NCI-H446 treated with DMSO at 0.1 percent for 48 hours (cell line): Measurements from ENCODE around the gene HOXA7.

Source experiments
- DNase-seq: peaks from one replicate; lab custom pipeline; 2025; lab: John Stamatoyannopoulos, UW

HOXA7 gene

DNA sequence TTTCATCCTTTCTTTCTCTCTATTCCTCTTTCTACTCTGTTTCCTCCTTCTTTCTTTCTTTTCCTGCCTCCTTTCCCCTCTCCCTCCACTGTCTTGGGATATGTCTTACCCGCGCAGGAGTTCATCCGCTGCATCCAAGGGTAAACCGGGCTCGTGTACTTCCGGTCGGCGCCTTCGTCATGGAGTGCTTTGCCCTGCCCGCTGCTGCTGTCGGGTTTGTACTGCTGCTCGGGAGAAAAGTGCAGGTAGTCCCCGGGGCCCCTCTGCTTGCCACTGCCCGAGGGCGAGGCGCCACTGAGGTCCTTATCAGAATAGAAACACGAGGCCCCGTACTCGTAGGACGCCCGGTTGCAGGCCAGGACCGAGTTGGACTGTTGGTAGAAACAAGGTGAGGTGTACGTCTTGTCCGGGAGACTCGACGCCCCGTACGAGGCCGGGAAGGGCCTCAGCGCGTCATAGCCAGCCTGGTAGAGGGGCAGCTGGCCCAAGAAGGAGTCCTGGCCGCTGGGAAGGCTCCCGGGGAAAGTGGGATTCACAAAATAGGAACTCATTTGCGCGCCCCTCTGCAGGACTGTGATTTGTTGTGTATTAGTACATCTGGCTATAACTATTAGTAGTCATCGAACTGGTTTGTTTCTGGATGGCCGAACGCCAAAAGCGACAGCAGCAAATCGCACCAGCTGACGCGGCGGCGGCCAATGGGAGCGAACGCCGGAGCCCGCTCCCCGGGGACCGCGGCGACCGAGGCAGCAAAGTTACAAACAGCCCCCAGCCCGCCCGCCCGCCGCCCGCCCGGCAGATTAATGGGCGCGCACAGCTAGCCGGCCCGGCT, 9.1 kb downstream of the HOXA7 start, which contains the start of gene HOXA6:
HOXA6 (minus strand) TSS at position 576 of the 832 bp plus-strand sequence; CDS start at position 551, 25 bp downstream.
- no peak for DNase-seq

- DNase-seq, result no peak
These were observed 9.8 kb downstream of the HOXA7 start for GRCh38 chr7:27146491-27147198.

GRCh38 chr7:27145914-27146412, 10.5 kb downstream of the HOXA7 start:
- DNase-seq, result no peak

- DNase-seq, result no peak
These were observed 11.1 kb downstream of the HOXA7 start for GRCh38 chr7:27145165-27145913.

DNA sequence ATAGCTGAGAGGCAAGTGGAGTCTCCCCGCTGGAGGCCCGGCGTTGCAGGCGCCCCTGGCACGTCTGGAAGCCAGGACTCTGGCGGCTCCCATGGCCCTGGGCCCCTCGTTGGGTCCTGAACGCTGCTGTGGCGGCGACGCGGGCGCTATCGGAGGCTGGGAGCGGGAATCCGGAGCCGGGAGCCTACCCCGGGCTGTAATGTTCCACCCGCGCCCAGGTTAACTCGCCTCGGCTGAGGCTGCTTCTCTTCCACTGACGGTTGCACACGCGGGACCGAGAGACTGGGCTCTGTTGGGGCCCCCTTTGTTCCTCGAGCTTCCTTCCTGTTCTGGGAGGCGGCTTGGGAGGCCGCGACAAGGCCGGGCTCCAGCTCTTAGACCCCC, 11.7 kb downstream of the HOXA7 start:
- no peak for DNase-seq

- DNase-seq, result no peak
These were observed 12.3 kb downstream of the HOXA7 start for GRCh38 chr7:27143950-27144780.

GRCh38 chr7:27143023-27143949, 13.2 kb downstream of the HOXA7 start, which contains the start of gene HOXA5:
Gene HOXA5 (minus strand): TSS chr7:27143681. CDS start chr7:27143607, 74 bp downstream.
- no peak for DNase-seq

DNA sequence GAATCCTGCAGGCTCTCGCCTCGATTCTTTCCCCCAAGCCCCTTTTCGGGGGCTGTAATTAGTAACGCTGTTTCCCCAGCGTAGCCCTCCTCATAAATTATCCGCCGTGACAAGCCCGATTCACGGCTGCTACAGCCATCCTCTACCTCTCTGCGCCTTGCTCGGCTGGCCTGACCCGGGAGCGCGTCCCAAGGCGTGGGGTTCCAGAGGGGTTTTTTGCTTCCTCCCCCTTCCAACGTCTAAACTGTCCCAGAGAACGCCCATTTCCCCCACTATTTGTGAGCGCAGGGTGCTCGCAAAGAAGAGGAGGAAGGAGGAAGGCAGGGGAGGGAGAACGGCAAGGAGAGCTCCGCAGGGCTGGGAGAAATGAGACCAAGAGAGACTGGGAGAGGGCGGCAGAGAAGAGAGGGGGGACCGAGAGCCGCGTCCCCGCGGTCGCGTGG, 13.9 kb downstream of the HOXA7 start:
- no peak for DNase-seq

DNA sequence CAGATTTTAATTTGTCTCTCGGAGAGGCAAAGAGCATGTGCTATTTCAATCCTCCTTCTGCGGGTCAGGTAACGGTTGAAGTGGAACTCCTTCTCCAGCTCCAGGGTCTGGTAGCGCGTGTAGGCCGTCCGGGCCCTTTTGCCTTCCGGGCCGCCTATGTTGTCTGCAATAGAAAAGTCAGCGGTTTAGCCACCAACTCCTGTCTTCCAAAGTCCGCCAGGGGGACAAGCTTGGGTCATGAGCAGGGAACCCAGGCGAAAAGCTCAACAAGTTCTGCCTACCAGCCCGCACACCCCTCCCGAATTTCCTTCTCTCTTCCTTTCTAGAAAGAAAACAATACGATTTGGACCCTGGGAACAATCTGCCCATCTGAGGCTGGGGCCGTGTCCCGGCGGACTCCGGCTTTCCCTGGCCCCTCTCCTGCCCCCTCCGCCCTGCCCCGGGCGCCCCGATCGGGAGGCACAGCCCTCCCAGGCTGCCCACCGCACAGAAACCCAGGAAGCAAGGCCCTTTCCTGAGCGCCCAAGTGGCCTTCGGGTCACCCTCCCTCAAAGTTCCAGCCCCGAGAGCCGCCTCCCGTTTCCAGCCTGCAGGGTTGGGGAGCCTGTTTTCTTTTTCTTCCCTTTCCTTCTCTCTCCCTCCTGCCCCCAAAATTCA, 14.4 kb downstream of the HOXA7 start:
- DNase-seq, result no peak

GRCh38 chr7:27141137-27141922, 15.1 kb downstream of the HOXA7 start:
- no peak for DNase-seq

DNA sequence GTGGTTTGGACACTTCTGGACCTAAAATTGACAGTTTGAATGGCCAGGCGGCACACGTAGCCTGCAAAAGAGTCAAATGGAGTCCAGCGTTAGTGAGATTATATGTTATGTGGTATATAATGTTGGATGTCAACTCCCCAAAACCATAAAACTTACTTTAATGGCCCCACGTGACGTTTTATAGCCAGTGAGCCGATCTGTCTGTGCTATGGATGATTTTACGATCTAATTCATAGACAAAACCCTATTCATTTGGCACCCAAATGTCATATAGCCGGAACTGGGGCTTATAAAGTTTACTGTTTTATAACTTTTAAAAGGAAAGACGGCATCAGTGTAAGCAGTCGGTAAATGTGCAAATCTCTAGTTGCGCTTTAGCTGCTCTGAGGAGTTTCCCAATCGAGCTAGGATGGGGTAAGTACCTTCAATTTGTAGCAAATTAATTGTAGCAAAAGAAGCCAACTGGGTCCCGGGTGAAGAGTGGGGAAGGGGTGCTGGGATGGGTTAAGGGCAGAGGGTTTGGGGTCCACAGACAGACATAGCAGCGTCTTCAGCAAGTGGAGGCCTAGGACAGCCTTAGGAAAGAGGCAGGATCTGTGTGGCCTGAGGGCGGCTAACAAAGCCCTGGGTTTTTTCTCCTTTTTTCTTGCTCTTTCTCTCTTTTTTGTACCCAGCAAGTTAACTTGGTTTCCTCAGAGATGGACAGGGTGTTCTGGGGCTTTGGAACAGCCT, 16.2 kb downstream of the HOXA7 start:
- no peak for DNase-seq

- no peak for DNase-seq
These were observed 16.9 kb downstream of the HOXA7 start for GRCh38 chr7:27139334-27140125.

DNA sequence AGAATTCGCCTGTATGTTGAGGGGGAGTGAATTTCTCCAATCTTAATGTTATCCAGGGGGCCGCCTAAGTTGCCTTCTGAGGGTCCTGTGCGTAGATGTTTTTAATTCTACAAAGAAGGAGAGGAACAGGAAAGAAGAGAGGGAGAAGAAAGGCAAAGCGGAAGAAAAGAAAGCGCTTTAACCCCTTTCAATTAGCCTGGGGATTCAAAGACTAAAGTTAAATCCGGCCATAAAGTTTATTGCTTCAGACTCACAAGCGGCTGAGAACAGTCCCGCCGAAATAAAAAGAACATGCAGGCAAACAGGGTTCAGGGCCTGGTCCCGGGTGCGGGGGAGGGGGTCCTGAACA, 17.5 kb downstream of the HOXA7 start:
- no peak for DNase-seq

GRCh38 chr7:27138472-27138871, 18.0 kb downstream of the HOXA7 start:
- no peak for DNase-seq

- no peak for DNase-seq
These were observed 18.7 kb downstream of the HOXA7 start for GRCh38 chr7:27137640-27138315.

- no peak for DNase-seq
These were observed 22.1 kb downstream of the HOXA7 start for GRCh38 chr7:27134392-27134791.
